SK-N-MC (cell line): ENCODE measurements around the gene NCOA3.

Experiments
- EZH2 ChIP-seq: fragments of 200-600 bp; sonication (generic); IDR thresholded peaks from one replicate; pipeline ENCODE4 v1.6.1; 2017; ENCODE audit warnings: antibody characterized with exemption
- FOXP2 ChIP-seq: optimal IDR thresholded peaks from 2 replicates; pipeline ENCODE3; 2011; ENCODE audit warnings: mild to moderate bottlenecking, moderate library complexity; ENCODE audit not compliant: insufficient read depth; ENCODE audit errors: extremely low read length, control extremely low read depth
- POLR2AphosphoS5 ChIP-seq: IDR thresholded peaks from 2 replicates; pipeline ENCODE4 v1.6.1; 2012; ENCODE audit warnings: mild to moderate bottlenecking, low read depth, low read length, borderline replicate concordance

DNA sequence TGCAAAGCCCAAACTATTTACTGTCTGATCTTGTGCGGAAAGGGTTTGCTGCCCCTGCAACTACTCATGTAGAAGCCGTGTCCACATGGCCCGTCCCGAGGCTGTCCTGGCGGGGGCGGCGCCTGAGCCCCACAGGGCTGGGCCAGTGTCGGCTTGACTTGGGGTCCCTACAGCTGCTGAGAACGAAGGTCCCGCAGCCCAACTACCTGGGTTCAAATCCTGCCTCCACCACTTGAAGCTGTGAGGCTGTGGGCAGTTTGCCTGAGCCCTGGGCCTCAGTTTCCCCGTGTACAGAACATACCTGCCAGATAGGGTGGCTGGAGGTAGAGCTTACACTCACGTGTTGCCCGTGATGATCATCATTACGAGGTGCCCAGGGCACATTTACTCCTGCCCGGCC lies 172.5 kb downstream of the NCOA3 start:
- TF ChIP-seq POLR2AphosphoS5 (no peak), EZH2 (no peak), FOXP2 (no peak)
